ENCODE data around the gene TSC22D3. TPM values are rescaled to one million over a fixed set of nuclear protein-coding genes. Genes with fewer than 3 reads are reported as not detected.
"Not testable (repeated sequence)": the region's sequence is repeated elsewhere in the genome, so short reads cannot be mapped to it uniquely, and the experiment has no call there.

TSC22D3 gene
- polyA plus RNA-seq, 3 donors: 139 to 283 (median 171) TPM

GRCh38 chrX:107701493-107702121 is 74.0 kb downstream of the TSC22D3 start:
- H3K27ac ChIP-seq (ENCODE audit: low read depth, low read length): no peak overlapping the region
- WGBS, 3 donors: 32 to 89% (median 36%) methylated on average over 1 of the region's 1 CpG

GRCh38 chrX:107700790-107701189 is 74.8 kb downstream of the TSC22D3 start:
- H3K27ac ChIP-seq (ENCODE audit: low read depth, low read length): no peak overlapping the region

GRCh38 chrX:107700317-107700774 is 75.2 kb downstream of the TSC22D3 start:
- WGBS, 3 donors: 21 to 36% (median 25%) methylated on average over 4 of the region's 4 CpGs
- no peak overlapping the region for H3K27ac ChIP-seq (ENCODE audit: low read depth, low read length)

- 49 to 85% (median 73%) methylated on average over 2 of the region's 2 CpGs for WGBS, 3 donors
- H3K27ac ChIP-seq (ENCODE audit: low read depth, low read length): no peak overlapping the region
Measured at GRCh38 chrX:107699616-107700015, 76.0 kb downstream of the TSC22D3 start.

- H3K27ac ChIP-seq (ENCODE audit: low read depth, low read length): no peak overlapping the region
- WGBS, 3 donors: 68 to 93% (median 73%) methylated on average over 5 of the region's 5 CpGs
Measured at GRCh38 chrX:107691024-107691448, 84.6 kb downstream of the TSC22D3 start.

- WGBS, 3 donors: 63 to 91% (median 86%) methylated on average over 3 of the region's 3 CpGs
- H3K27ac ChIP-seq (ENCODE audit: low read depth, low read length): no peak overlapping the region
Measured at GRCh38 chrX:107687445-107687844, 88.1 kb downstream of the TSC22D3 start.

- 27 to 58% (median 34%) methylated on average over 3 of the region's 3 CpGs for WGBS, 3 donors
- H3K27ac ChIP-seq (ENCODE audit: low read depth, low read length): no peak overlapping the region
Measured at GRCh38 chrX:107686792-107687191, 88.8 kb downstream of the TSC22D3 start.

- 75 to 94% (median 76%) methylated on average over 3 of the region's 3 CpGs for WGBS, 3 donors
Measured at GRCh38 chrX:107686026-107686425, 89.6 kb downstream of the TSC22D3 start.

GRCh38 chrX:107685586-107685985 is 90.0 kb downstream of the TSC22D3 start:
- not testable (repeated sequence) for H3K27ac ChIP-seq (ENCODE audit: low read depth, low read length)
- 94 to 95% (median 94%) methylated on average over 9 of the region's 9 CpGs for WGBS, 3 donors

More at GRCh38 chrX:107686026-107686425, 89.6 kb downstream of the TSC22D3 start:
- H3K27ac ChIP-seq (ENCODE audit: low read depth, low read length): no peak overlapping the region

GRCh38 chrX:107684956-107685385 is 90.6 kb downstream of the TSC22D3 start:
- 19 to 46% (median 29%) methylated on average over 3 to 5 of the region's 5 CpGs for WGBS, 3 donors
- no peak overlapping the region for H3K27ac ChIP-seq (ENCODE audit: low read depth, low read length)

GRCh38 chrX:107683931-107684330 is 91.7 kb downstream of the TSC22D3 start:
- 69 to 86% (median 70%) methylated on average over 3 of the region's 3 CpGs for WGBS, 3 donors
- no peak overlapping the region for H3K27ac ChIP-seq (ENCODE audit: low read depth, low read length)

- H3K27ac ChIP-seq (ENCODE audit: low read depth, low read length): peak overlapping the region; percentile 38
- 28 to 42% (median 29%) methylated on average over 4 of the region's 4 CpGs for WGBS, 3 donors
Measured at GRCh38 chrX:107683124-107683895, 92.3 kb downstream of the TSC22D3 start.

- WGBS, 3 donors: 65 to 97% (median 67%) methylated on average over 2 to 3 of the region's 3 CpGs
Measured at GRCh38 chrX:107682256-107682655, 93.3 kb downstream of the TSC22D3 start.

GRCh38 chrX:107678957-107679740 is 96.4 kb downstream of the TSC22D3 start:
- 58 to 84% (median 67%) methylated on average over 3 to 8 of the region's 8 CpGs for WGBS, 3 donors
- H3K27ac ChIP-seq (ENCODE audit: low read depth, low read length): no peak overlapping the region

More at GRCh38 chrX:107682256-107682655, 93.3 kb downstream of the TSC22D3 start:
- no peak overlapping the region for H3K27ac ChIP-seq (ENCODE audit: low read depth, low read length)

- H3K27ac ChIP-seq (ENCODE audit: low read depth, low read length): peak overlapping the region; percentile 86
Measured at GRCh38 chrX:107677909-107678308, 97.7 kb downstream of the TSC22D3 start.

GRCh38 chrX:107677501-107677901 is 98.1 kb downstream of the TSC22D3 start:
- WGBS, 3 donors: 55 to 71% (median 57%) methylated on average over 9 to 10 of the region's 10 CpGs
- peak overlapping the region; percentile 66 for H3K27ac ChIP-seq (ENCODE audit: low read depth, low read length)

More at GRCh38 chrX:107677909-107678308, 97.7 kb downstream of the TSC22D3 start:
- 69 to 77% (median 76%) methylated on average over 4 of the region's 4 CpGs for WGBS, 3 donors

- H3K27ac ChIP-seq (ENCODE audit: low read depth, low read length): peak overlapping the region; percentile 92
- WGBS, 3 donors: 5 to 33% (median 12%) methylated on average over 27 to 30 of the region's 30 CpGs
Measured at GRCh38 chrX:107676559-107677378, 98.8 kb downstream of the TSC22D3 start.

Data from adipose tissue (tissue), 3 donors.